HG02981 (cell line): ENCODE results near the gene EFCC1.

ENCODE experiments used
- ATAC-seq: cut with Tn5 transposase; IDR thresholded peaks from one replicate; pipeline ENCODE4 v1.9.1; 2021; ENCODE audit warnings: mild to moderate bottlenecking, moderate library complexity; ENCODE audit not compliant: unreplicated experiment

Gene EFCC1

DNA sequence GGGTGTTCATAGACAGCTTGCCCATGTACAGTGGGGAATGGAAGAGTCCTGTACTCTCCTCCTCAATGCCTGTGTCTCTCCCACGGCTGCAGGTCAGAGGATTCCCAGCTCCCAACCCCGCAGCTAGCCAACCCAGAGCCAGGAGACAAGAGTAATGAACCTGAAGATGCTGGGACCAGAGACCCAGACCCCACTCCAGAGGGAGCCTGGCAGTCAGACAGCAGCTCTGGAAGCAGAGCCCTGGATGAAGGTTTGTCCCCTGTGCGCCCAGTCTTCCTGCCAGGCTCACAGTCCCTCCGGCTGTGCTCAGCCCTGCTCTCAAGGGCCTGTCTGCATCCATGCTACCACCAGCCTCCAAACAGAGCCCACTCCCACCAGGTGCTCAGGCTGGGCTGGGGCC, 29.5 kb downstream of the EFCC1 start:
- ATAC-seq: no peak

DNA sequence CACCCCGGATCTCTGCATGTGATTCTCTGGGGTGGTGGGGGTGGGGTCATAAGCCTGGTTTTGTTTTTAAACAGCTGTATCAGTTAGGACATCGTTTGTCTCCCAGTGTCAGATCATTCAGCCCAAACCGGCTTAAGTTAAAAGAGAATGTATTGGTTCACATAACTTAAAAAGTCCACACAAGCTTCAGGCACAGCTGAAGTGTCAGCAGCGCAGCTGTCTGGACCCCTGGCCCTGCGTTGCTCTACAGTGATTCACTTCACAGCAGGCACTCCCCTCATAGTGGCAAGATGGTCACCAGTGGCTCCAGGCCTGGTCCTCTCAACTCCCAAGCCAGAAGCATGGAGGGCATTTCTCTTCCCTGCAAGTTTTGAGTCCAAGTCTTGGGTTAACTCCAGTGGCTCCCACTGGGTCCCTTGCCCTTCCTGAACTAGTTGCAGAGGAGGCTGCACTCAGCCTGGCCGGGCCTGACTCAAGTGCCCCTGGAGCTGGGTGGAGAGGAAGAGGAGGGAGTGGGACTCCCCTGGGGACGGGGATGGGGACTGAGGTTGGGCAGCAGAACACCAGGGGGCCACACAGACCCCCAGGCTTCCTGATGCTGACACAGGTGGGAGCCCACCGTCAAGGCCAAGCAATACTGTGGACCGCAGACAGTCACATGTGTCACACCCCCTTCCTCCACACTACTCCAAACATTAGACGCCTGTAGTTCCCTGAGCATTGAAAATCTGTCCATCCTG, 30.5 kb downstream of the EFCC1 start:
- no peak for ATAC-seq

DNA sequence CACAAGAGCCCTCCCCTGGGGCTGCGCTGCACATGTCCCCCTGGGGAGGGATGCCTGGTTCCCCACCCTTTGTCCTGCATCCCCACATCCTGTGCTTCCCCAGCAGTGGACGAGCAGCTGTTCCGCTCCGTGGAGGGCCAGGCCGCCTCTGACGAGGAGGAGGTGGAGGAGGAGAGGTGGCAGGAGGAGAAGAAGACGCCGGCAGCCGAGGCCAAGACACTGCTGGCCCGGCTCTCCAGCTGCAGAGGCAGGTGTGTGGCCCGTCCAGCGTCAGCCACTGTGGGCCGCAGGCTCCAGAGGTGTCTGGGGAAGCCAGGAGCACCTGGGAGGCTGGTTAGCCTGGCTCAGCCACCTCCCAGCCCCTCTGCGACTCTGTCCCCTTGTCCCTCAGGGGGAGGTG, 31.6 kb downstream of the EFCC1 start:
- no peak for ATAC-seq

DNA sequence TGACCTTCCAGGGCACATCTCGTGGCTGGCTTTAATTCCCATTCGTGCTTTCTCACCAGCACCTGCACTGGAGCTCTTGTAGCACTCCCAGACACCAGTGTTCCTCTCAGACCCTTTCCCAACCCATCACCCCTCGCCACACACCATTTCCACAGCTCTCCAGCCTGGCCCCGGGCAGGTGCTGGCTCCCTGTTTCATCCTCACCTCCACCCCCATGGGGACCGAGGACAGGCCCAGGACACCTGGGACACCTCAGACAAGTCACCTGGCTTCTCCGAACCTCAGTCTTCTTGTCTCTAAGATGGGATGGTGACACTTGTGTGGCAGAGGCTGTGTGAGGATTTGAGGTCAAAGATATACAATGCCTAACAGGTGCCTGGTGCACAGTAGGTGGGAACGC, 32.0 kb downstream of the EFCC1 start:
- ATAC-seq: no peak

DNA sequence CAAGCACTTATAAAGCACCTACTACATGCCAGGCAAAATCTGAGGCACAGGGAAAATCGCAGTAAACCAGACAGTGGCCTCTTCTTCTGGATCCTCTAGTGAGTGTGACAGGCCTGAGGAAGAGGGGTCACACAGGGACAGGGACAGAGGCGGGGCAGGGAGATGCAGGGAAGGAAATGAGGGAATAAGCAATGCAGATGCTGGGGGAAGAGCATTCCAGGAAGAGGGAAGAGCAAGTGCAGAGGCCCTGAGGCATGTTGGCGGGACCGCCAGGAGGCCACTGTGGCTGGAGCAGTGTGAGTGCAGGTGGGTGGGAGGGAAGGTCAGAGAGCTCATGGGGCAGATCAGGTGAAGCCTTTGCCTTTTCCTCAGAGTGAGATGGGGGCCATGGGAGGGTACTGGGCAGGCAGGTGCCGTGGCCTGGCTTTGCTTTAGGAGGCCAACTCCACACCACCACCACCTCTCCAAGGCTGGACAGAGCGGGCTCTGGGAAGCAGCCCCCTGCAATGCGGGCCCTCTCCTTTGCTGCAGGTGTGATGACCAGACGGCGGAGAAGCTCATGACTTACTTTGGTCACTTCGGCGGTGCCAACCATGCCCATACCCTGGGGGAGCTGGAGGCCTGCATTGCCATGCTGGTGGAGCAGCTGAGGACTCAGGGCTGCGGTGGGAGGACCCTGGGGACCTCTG, 32.7 kb downstream of the EFCC1 start:
- ATAC-seq: no peak

DNA sequence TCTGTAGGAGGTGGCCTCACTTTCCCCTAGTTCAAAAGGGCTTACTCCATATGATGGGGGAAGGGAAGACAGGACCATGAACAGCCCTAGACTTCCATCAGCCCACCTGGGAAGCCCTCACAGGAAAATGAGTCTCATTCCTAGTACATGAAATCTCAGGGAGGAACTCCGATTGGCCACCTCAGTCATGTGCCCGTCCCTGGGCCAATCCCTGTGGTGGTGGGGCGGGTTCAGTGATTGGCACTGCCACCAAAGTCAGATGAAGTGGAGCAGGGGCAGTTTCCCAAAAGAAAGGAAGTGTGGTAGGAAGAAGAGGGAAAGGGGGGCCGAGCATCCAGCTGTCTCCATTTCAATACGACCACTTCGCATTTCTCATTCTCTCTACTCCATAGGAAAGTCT, 33.5 kb downstream of the EFCC1 start:
- ATAC-seq: no peak

DNA sequence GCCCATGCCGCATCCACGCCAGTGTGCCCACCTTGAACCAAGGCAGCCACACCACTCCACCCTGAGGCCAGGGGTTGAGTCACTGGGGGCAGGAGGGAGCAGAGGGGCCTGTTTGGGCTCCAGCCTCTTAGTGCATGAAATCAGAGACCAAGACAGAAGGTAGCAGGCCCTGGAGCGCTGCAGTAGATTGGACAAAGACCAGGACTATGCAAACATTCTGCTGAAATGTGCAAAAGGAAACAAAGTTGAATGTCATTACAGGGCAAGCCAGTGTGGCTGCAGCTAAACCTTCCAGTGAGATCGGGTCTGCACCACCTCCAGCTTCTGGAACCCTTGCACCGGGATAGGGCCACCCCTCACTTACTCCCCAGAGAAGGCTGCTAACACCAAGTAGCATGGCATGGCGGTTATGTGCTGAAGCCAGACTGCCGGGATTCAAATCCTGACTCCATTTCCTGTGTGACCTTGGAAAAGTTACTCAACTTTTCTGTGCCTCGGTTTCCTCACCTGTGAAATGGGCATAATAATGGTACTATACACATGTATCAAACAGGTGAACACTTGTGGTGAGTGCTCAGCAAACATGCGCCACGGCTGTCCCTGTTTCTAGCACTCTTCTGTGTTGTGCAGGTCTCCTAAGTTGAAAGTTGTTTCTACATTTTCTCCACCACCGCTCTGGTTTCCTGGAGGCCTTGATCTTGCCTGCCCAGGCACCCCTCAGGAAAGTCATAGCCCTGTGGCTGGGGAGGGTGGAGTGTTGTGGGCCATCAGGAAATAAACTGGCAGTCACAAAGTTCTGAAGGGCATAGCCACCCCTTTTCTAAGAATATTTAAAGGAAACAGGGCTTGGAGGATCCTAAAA, 34.5 kb downstream of the EFCC1 start:
- no peak for ATAC-seq

DNA sequence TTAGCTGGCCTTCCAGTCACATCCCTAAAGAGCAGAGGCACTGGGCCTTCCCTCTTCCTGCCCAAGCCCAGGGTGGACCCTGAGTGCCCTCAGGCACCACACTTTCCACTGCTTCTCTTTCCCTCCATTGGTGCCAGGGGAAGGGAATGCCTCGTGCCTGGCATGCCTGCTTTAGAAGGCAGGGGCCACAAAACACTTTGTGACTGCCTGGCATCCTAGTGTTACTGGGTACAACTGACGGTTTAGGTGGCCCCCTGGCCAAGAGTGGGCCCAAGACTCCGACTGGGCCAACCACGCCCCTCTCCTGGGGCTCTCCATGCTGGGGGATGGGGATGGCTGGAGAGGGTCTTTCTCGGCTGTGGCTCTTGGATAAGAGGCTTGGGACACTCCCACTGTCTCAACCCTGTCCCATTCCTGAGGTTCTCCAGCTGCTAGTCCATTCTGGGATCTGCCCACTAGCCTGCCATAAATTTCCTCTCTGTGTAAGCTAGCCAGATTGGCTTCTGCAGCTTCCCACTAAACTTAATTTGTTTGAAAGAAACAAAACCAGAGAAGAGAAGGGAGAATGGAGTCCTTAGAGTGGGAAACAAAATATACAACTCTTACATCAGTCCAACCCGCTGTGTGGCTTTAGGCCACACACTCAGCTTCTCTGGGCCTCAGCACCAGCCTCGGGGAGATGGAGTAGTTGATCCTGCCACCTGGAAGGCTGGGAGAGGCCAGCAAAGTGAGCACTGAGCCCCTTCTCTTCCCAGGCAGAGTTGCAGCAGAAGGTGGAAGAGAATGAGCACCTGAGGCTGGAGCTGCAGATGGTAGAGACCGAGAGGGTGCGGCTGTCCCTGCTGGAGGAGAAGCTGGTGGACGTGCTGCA, 35.4 kb downstream of the EFCC1 start:
- no peak for ATAC-seq

DNA sequence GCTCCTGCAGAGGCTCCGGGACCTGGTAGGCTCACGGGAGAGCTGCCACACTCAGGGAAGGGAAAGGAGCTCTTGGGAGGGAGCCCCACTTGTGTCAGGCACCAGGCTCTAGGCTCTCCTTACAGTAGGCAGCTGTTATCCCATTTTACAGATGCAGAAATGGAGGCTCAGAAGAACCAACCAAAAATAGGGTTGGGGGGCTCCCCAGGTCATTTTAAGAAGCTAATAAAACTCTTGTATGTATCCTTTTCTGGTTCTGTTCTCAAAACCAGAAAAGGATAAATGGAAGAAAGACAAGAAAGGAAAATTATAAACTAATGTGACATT, 36.0 kb downstream of the EFCC1 start:
- ATAC-seq: no peak

DNA sequence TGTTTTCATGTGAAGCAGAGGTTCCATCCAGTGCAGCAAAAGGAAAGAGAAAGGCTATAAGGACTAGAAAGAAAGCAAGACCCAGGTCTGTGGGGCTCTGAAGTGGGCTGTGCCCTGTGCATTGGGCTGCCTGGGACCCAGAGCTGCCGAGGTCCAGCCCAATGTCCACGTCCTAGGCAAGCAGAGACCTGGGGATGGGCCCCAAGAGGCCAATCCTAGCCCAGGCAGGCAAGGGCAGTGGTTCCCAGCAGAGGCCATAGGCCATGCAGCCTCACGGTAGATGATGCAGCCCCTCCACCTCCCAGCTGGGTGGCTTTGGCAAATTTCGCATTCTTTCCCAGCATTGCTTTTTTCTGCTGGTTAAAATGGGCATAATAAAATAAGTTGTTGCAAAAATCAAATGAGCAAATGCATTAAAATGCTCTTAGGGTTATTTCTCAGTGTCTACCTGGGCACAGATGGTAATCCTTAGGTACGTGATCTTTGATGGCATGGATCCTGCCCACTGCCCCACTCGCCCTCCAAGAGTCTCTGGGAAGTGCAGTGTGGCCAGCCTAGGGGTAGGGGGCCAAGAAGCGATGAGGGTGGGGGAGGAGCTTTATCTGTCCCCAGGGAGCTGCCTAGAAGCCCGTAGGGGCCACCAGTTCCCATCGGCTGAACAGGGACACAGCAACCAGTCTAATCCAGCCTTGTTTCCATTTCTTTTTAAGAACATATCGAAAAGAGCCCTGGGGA, 37.2 kb downstream of the EFCC1 start:
- ATAC-seq: no peak

DNA sequence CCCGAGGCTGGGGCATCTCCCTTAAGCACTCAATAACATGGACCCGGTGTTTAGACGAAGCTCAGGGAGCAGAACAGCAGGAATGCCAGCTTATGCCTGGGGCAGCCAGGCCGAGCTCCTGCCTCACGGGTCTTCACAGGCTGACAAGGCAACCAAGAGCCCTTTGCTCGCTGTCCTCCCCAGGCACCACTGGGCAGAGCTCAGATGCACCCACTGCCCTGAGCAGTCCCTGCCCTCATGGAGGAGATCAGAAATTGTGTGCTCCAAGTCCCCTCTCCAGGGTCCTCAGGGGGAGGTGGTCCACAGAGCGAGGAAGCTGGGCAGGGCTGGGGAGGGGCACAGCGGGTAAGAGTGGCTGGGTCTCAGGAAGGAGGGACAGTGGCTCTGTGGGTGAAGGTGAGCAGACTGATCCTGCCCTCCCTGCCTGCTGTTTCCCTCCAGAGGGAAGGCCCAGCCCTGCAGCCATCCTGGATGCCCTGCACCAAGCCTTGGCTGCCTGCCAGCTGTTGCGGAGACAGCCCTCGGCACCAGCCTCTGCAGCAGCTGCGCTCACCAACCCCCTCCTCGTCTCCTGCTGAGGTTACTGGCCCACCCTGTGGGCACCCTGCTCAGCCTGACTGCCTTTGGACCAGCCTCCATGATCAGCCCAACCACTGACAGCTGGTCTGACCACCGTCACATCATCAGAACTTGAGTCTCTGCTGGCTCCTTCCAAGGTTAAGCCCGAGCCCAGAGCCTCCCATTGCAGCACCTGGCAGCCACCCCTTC, 38.4 kb downstream of the EFCC1 start:
- no peak for ATAC-seq

DNA sequence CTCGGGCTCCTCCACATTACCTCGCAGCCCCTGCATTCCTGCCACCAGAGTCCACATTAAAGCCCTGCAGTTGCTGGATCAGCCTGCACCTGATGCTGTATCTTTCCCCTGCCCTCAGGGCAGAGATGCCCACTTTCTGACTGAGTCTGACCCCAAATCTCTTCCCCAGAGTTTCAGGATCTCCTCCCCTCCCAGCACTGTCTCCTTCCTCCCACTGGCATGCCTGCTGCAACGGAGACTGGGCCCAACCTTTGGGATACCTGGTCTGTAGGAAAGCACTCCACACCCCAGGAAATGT, 38.9 kb downstream of the EFCC1 start:
- ATAC-seq: no peak

DNA sequence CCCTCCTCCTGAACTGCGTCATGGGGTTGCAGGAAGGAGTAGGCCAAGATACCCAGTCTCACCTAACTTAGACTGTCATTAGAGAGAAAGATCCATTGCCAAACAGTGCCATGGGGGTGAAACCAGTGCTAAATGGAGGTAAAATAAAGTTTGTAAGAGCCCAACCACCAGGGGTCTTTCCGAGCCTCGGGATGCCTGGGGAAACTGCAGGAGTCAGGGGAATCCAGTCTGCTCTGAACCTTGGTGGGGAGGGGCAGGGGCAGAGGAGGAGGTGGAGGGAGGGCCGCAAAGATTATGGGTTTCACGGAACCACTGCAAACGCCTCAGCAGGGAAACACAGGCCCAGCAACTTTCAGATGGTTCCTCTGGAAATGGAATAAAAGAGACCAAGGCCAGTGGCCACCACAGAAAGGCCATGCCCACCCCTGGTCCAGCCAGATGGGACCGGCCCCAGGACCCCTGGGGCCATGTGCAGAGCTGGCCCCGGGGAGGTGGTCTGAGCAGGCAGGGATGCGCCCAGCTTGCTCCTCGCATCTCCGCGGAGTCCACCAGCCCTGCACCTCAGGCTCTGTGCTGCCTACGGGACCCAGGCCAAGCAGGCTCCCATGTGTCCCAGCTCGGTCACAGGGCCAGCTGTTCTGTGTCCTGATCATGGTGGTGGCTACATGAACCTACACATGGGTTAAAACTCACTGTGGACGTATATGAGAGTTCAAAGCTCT, 39.6 kb downstream of the EFCC1 start:
- no peak for ATAC-seq

DNA sequence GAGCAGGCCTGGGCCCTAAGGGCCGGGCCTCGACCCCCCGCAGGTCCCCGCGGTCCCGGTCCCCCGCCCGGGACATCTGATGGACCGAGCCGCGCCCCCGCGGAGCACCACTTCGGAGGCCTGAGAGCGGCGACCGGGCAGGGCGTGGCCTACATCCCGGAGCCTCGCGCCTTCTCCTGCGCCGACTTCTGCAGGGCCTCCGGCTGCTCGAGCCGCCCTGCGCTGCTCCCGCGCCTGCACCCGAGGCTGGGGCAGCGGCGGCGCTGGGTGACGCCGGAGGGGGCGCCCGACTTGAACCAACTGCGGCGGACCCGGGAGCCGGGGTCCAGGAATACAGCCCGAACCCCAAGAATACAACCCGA, 44.6 kb downstream of the EFCC1 start:
- no peak for ATAC-seq

DNA sequence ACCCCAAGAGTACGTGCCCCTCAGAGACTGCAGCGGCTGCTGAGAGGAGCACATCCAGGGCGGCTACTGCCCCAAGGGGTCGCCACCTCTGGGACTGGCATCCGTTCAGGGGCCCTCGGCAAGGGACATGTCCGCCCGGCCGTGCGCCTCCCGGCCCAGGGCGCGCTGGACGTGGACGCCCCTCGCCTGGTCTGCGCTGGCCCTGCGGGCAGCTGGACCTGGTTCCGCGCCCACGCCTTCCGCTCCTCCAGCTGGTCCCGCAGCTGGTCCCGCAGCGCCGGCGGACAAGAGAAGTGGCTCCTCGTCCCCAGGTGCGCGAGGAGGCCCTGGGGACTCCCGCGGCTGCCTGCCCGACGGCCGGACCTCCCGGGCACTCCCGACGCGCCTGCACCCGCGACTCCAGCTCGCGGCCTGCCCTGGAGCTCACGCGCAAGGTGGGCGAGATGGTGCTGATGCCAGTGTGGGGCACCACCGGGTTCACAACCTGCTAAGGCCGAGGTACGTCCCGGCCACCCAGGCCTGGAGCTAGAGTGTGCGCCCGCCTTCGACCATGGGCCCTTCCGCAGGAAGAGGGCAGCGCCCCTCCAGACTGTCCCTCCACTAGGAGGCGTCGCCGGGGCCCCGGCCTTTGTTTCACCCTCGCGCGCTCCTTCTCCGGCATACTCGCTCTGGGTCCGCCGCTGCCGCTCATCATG, 45.1 kb downstream of the EFCC1 start:
- ATAC-seq: no peak

DNA sequence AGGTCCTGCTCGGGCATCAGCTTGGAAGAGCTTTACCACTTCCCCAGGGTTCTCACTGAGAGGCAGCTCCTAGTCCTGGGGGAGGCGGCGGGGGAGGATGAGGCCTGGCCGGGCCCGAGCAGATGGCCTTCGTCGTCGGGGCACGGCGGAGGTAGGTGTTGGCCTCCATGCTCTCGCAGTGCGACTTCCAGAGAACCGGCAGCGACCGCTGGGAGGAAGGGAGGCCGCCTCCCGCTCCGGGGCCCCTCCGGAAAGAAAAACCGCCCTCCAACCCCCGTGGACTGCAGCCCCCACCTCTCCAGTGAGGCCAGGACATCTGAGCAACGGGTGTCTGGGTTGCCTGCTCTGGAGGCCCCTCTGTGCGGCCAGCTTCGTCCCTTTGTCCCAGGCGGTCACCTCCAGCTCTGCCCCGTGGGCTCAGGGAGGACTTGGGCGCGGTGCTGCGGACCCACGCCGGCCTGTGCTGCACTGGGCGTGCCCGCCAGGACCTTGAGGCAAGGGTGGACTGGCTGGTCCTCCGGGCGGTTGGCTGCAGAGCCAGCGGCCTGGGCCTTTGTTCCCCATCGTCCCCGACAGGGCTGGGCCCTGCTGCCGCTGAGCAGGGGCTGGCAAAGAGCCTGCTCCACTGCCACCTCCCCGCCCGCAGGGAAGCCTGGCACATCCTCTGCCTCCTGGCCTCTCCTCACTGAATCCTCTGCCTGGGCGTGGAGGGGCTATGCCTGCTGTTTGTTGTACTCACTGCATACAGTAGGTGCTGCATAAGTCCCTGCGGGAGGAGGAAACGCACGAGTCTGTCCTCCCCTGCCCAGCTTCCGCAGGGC, 45.8 kb downstream of the EFCC1 start:
- ATAC-seq: no peak

DNA sequence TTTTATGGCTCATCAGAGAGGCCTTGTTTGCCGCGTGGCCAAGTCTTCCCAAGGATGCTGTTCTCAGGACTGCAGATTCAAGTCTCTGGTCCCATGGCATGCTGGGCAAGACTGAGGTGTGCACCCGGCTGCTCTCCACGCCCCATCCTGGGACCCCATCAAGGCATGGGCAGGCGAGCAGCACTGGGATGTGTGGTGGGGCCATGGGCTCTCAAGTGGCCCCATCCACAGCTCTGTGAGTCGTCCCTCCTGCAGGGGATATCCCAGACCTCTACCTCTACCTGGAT, 46.4 kb downstream of the EFCC1 start:
- no peak for ATAC-seq
